Measurements from ENCODE around the gene HOXB8.

GRCh38 chr17:48568499-48569239, 46.4 kb downstream of the HOXB8 start:
- TF ChIP-seq EZH2 (IDR thresholded peaks at IDR 0.05; ENCODE audit: low read depth): no peak
- TF ChIP-seq, protein P1, sequence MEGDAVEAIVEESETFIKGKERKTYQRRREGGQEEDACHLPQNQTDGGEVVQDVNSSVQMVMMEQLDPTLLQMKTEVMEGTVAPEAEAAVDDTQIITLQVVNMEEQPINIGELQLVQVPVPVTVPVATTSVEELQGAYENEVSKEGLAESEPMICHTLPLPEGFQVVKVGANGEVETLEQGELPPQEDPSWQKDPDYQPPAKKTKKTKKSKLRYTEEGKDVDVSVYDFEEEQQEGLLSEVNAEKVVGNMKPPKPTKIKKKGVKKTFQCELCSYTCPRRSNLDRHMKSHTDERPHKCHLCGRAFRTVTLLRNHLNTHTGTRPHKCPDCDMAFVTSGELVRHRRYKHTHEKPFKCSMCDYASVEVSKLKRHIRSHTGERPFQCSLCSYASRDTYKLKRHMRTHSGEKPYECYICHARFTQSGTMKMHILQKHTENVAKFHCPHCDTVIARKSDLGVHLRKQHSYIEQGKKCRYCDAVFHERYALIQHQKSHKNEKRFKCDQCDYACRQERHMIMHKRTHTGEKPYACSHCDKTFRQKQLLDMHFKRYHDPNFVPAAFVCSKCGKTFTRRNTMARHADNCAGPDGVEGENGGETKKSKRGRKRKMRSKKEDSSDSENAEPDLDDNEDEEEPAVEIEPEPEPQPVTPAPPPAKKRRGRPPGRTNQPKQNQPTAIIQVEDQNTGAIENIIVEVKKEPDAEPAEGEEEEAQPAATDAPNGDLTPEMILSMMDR (conservative IDR thresholded peaks at IDR 0.05): no peak
